Stimulated activated CD8-positive, alpha-beta memory T cell treated with anti-CD3 and anti-CD28 coated beads, Interleukin-7, amount 100 ng/mL, for 24 hours (primary cell): ENCODE results near the gene LMF1.
"Not testable (repeated sequence)": the region's sequence is repeated elsewhere in the genome, so short reads cannot be mapped to it uniquely, and the experiment has no call there.

ENCODE experiments used
- DNase-seq: peaks from one replicate; pipeline ENCODE4 v3.0.0-alpha.2; 2020; ENCODE audit warnings: low read depth

The LMF1 gene

GRCh38 chr16:827513-827912, 143.3 kb downstream of the LMF1 start:
- DNase-seq = no peak

DNA sequence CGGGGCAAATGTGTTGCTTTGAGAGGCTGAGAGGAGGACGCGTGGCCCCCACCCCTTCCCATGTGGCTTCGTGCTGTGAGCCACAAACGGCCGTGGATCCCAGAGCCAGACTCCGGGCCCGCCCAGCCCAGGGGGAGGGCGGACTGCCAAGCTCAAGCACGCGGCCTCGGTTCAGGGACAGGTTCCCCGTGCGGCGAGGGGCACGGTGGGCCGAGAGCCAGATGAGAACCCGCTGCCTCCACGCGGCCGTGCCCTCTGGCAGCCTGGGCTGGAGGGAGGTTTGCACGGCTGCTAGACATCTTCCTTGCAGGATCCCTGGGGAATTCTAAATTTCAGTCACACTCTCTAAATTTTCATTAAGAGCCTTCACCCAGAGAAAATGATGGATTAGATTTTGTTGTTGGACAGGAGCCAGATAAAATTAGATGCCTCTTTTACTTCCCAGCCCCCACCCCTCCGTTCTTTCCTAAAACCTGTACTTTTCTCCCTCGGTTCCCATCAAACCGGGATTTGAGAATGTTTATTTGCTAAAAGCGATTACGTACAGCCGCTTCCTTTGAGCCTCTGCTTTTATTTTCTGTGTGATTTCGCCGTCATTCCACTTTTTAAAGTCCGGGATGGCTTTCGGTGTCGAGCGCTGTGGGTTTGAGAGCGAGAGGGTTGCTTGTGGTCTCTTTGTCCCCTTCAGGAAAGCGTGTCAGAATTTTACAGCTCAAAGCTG, 145.3 kb downstream of the LMF1 start:
- DNase-seq = no peak

DNA sequence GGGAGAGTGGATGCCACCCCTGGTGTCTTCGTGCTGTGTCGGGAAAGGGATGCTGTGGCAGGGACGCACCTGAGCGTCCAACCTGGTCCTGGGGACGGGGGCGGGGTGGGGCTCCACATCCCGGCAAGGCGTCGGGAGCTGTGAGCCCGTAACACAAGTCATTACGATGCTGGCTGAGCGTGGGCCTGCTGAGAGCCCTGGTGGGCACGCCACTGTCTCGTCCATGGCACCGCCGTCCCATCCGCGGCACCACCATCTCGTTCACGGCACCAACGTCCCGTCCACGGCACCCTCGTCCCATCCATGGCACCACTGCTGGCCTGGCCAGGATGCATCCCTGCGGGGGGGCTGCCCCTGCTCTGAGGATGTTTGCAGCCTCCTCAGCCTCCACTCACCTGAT, 146.2 kb downstream of the LMF1 start:
- no peak for DNase-seq

- no peak for DNase-seq
Observed at GRCh38 chr16:824194-824593, 146.6 kb downstream of the LMF1 start.

DNA sequence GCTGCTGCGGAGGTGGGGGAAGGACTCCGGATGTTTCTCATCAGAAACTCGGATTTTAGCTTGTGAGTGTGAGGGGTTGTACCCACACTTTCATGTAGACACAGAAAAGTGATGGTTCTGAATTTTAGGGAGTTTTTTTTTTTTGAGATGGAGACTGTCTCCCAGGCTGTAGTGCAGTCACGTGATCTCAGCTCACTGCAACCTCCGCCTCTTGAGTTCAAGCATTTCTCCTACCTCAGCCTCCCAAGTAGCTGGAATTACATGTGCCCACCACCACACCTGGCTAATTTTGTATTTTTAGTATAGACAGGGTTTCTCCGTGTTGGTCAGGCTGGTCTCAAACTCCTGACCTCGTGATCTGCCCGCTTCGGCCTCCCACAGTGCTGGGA, 147.9 kb downstream of the LMF1 start:
- DNase-seq = no peak

- DNase-seq = no peak
Observed at GRCh38 chr16:822174-822908, 148.4 kb downstream of the LMF1 start.

DNA sequence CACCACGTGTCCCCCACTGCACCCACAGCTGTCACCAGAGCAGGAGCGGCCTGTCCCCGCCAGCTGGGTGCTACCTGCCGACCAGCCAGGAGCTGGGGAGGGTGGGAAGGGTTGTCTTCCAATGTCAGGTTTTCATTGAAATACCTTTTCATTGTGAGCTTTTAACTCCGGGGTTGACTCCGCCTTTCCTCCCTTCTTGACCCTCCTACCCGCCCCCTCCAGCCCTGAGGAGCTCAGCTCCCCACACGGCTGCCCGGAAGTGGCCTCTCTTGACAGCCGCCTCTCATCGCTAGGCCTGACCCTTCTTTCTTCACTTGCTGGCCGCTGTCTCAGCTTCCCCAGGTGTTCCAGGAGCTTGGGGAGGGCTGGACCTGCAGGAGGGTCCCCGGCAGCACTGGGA, 149.0 kb downstream of the LMF1 start:
- DNase-seq = no peak

DNA sequence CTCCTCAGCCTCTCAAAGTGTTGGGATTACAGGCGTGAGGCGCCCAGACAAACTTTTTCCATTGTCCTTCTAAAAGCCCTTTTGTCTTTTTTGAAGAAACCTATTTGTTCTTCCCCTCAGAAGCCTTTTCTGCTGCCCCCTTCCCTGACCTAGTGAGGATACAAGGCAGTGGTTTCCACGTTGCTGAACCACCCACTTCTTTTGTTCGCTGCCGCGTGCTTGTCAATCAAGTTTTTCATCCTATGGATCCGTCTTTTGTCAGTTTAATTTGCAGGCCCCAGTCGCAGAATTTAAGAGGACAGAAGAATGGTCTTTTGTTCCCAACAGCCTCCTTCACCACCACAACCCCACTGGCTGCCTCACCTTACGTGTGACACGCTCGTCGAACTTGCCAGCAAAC, 150.0 kb downstream of the LMF1 start:
- no peak for DNase-seq

DNA sequence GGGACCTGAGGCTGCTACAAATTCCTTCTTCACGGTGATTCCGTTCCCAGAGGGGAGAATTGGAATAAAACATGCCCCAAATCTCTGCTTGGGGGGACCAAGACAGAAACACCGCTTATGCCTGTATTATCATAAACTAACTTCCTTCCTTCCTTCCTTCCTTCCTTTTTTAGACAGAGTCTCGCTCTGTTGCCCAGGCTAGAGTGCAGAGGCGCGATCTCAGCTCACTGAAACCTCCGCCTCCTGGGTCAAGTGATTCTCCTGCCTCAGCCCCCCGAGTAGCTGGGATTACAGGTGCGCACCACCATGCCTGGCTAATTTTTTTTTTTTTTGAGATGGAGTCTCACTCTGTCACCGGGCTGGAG, 150.8 kb downstream of the LMF1 start:
- not testable (repeated sequence) for DNase-seq

DNA sequence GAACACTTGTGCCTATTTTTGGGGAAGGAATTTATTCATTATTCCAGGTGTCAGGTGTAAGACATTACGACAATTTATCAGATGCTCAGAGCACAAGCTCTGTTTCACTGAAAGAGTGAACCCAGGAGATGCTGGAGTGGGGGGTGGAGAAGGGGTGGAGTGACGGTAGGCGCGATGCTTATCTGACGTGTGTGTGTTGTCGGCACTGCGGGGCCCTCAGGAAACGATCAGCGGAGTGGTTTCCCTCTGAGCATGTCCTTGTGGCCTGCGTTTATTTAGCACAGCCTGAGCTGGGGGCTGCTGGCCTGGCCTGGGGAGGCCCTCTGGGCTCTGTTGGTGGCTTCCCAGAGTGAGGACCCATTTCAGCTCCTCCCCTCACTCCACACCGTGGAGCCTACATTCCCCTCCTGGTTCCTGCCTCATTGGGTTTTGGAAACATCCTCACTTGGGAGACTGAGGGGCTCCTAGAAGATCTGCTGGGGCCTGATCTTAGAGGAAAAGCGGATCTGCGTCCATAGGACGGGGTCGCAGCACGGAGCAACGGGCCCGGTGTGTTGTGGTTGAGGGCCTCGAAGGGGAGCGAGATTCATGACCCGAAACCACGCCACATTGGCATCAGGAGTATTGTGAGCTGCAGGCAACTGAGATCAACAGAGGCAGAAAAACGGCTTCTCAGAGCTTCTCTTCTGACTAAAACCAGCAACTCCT, 151.3 kb downstream of the LMF1 start:
- DNase-seq = no peak

- DNase-seq = no peak
Observed at GRCh38 chr16:818592-818991, 152.2 kb downstream of the LMF1 start.

DNA sequence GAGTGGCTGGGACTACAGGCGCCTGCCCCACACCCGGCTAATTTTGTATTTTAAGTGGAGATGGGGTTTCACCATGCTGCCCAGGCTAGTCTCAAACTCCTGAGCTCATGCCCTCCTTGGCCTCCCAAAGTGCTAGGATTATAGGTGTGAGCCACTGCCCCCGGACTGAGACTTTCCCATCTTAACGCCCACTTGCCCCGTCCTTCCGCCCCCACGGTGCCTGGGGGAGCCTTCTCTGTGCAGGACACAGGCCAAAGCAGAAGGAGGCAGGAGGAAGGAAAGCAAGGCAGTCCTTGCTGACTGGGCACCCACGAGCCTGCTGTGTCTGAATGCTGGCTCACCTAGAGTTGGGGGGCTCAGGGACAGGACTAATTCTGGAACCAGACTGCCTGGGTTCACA, 152.7 kb downstream of the LMF1 start:
- no peak for DNase-seq

GRCh38 chr16:817001-817906, 153.5 kb downstream of the LMF1 start:
- no peak for DNase-seq

DNA sequence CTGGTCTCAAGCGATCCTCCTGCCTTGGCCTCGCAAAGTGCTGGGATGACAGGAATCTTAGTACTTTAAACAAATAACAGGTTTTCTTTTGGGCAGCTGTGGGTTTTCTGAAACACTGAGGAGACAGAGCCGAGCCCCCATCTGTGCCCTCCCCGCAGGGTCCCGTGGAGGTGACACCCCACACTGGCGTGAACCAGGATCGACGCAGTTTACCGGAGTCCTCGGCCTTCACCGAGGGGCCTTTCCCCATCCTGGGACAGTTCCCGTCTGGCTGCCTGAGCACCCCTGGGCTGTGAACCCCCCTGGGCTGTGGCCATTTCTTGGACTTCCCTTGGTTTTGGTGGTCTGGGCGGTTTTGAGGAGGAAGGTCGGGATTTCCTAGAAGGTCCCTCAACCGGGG, 154.9 kb downstream of the LMF1 start:
- no peak for DNase-seq

DNA sequence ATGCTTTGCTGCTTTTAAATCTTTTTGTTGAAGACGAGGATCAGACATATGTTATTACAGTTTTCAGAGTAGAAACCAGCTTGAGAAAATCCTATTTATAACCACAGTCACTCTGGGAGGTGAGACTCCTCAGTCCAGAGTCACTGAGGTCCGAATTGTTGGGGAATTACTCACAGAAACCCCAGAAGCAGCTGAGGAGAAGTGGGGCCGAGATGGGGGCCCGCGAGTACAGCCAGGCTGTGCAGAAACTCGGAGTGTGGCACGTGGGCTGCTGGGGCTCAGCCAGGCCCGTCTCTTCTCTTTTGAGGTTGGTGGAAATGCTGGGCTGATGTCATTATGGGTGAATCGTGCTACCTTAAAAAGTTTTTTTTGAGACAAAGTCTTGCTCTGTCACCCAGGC, 155.8 kb downstream of the LMF1 start:
- no peak for DNase-seq

DNA sequence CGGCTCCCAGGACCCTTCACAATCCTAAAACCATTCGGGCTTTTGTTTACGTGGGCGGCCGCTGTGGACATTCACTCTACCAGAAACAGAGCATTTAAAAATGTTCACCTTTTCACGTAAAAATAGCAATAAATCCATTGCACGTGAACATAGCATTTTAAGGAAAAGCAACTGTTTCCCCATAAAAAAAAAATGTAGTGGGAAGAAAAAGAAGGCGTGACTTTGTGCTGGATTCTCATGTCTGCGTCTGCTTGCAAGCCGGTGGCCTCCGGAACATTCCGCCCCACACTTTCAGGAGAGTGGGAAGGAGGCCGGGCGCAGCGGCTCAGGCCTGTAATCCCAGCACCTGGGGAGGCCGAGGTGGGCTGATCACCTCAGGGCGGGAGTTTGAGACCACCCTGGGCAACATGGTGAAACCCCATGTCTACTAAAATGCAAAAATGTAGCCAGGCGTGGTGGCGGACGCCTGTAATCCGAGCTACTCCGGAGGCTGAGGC, 156.8 kb downstream of the LMF1 start:
- no peak for DNase-seq

DNA sequence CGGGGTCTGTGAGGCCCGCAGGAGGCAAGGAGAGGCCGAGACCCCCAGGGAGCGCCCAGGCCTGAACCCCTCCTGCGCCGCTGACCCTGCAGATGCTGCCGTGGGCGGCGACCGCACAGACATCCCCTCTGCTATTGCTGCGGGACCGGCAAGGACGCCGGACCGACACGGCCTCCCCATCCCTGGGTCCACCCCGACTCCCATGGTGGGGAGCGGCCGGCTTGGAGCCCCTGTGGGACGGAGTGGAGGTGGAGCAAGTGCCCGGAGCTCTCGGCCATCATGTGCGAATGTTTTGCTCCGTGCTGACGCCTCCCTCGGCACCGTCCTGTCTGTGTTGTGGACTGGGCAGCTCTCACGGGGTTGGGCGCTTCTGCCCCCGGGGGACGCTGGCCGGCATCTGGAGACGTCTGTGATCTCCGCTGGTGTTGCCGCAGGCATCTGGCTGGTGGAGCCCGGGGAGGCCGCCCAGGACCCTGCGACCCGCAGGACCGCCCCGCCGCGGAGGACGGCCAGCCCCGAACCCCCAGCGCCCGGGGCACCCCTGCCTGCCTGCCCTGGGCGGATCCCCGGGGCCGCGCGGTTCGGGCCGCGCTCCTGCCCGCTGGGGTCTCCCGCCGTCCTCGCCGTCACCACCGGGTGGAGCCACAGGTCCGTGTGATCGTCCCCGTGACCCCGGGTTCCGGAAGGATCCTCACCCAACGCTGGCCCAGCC, 157.4 kb downstream of the LMF1 start:
- no peak for DNase-seq

GRCh38 chr16:808085-808386, 162.7 kb downstream of the LMF1 start:
- no peak for DNase-seq

DNA sequence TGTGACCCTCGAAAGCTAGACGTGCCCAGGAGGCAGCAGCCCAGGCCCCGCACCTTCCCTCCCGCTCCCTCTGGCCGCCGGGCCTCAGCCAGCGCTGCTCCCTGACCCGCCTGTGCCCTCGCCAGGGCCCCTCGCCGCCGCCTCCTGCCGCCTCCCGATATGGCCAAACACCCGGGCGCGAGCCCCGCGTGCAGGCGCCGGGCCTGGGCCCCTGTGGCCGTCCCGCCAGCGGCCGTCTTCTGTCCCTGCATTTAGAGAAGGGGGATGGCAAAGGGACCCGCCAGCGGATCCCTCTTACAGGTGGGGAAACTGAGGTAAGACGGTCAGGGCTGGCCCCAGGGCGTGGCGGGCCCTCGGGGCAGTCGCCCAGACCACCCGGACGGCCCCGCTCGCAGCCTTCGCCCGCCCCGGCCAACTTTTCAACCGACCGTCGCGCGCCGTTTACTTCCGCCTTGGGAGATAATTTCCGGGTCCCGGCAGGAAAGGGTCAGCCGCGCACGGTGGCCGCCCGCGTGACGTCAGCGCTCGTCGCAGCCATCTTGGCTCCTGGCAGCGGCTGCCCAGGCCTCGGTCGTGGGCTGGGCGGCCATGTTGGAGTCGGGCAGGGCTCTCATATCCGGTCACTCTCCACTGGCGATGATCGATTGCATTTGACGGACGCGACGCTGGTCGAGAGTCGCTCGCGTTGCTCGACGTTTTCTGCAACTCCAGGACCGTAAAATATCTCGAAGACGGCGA, 163.3 kb downstream of the LMF1 start:
- peak; percentile 68 for DNase-seq

DNA sequence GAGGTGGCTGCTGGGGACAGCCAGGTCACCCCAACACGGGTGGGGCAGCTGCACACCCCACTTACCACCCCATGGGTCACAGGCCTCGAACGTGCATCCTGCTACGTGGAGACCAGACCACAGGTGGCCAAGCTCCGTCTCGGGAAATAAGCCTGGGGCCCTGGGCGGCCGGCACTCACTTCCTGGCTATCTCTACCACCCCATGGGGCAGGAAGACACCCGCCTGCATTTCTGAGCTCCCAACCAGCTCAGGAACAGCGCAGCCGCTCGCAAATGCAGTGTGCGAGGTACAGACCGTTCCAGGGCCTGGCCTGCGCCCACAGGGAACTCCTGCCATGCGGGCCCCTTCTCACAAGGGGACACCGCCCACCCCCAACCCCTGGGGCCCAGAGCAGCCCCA, 165.3 kb downstream of the LMF1 start:
- DNase-seq = no peak
